Glomerular visceral epithelial cell (primary cell): Measurements from ENCODE around the gene NOS3.

Source experiments
- DNase-seq: peaks from one replicate; pipeline ENCODE4 v3.0.0-alpha.2; 2016; ENCODE audit errors: extremely low spot score

NOS3 gene

DNA sequence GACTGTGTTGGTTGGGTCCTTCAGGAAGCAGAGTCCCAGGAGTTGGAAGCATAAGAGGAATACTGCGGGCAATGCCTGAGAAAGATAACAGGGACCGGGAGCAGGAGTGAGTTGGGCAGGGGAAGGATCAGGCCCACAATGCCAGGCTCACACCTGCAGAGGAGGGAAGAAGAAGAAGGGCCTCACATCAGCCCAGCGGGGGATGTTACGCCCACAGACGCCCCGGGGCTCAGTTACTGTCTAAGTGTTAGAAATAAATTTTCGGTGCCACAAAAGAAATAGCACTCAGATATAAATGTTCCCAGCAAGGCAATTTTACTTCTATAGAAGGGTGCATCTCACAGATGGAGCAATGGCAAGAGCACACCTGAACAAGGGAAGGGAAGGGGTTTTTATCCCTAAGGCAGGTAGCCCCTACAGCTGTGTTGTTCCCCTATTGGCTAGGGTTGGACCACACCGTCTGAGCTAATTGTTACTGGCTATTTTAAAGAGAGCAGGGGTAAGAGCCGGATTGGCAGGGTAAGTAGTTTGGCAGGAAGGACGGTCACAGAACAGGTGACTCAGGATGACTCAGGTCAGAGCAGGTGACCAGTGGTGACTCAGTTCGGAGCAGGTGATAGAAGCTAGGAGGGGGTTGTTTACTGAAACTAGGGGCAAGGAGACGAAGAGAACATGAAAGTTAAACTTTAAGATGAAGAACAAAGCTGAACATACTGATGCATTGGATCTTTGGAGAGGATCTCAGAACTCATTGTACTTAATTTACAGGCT is at the start of gene NOS3:
NOS3 (plus strand) TSS at position 602 of the 771 bp plus-strand sequence. CDS start 2,787 bp downstream, outside the sequence.
- no peak for DNase-seq

DNA sequence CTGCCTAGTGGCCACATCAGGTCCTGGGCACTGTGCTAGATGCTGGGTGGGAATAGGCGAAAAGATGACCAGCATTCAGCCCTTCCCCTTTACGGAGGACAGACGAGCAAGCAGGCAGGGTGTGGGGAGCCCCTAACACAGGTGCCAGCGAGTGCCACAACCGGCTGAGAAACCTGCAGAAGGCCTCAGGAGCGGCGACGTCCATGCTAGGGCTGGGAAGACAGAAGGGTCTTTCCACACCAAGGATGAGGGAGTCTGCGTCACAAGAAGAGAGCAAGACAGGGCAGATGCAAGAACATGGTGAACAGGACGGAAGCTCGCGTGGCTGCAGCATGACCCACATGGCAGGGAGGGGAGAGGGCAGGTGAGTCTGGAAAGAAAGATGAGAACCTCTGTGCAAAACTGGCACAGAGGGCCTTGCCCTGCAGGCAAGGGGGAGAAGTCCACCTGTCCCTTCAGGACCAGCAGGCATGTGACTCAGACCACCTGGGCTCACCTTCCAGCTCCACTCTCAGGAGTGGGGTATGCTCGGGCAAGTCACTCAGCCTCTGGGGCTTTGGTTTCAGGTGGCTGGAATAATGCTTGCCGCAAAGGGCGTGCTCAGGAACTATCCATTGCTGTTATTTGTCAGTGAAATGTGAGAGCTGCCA is 49.3 kb upstream of the NOS3 start:
- DNase-seq, result no peak

GRCh38 chr7:150942001-150942590 is 48.7 kb upstream of the NOS3 start:
- DNase-seq, result no peak

GRCh38 chr7:150942591-150943452 is 48.0 kb upstream of the NOS3 start:
- no peak for DNase-seq

DNA sequence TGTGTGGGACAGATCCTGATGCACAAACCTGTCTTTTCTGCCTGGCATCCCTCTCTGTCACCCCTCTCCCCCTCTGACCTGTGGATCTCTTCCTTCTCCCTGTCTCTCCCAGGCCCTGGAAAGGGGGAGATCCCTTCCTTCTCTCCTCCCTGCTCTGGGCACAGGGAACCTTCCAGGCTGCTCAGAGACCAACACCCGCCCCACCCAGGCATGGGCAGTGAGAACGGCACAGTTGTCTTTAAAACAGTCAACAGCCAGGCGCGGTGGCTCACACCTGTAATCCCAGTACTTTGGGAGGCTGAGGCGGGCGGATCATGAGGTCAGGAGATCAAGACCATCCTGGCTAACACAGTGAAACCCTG is 47.4 kb upstream of the NOS3 start:
- DNase-seq, result no peak

GRCh38 chr7:150944066-150945042 is 46.5 kb upstream of the NOS3 start:
- no peak for DNase-seq

- no peak for DNase-seq
These were observed 45.5 kb upstream of the NOS3 start for GRCh38 chr7:150945171-150945852.

DNA sequence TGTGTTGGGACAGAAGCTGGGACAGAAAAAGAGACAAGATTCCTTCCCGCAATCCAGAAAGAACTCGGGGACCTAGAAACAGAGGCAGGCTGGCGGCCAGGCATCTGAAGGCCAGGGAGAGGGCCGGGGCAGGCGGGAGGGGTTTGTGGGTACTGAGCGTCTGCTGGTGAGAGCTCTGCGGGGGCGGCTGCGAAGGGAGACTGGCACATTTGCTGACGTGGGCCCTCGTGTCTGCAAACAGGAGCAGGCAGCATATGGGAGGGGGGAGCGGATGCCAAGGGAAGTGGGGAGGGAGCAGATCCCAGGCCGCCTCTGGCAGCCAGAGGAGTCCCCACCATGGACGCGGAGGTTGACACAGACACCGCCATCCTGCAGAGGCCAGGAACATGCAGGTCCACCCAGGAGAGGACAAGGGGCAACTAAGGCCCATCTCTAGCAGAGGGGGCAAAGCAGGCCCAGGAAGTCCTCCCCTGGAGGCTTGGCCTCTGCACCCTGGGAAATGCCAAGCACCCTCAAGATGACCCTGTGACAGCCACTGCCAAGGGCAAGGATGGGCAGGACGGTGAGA is 44.9 kb upstream of the NOS3 start:
- DNase-seq, result no peak

- DNase-seq, result no peak
These were observed 44.2 kb upstream of the NOS3 start for GRCh38 chr7:150946421-150947240.

DNA sequence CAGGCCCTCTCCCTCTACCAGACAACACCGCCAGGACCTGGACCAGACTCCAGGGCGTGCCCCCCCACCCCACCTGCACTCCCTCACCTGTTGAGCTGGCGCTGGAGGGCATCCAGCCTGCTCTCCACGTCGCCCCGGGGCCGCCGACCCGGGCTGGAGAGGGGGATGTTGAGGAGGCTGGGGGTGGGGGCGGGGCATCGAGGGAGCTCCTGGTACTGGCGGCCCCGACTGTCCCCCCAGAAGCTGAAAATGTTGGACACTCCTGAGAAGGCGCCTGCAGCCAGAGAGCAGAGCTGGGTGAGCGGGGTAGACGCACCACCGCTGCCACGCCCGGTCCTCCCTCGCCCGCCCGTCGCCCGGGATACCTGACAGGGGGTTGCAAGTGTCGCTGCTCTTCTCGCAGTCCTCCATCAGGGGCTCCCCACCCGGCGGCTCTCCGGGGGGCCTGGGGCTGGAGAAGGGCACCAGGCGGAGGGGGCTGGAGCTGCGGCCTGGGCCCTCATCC is 43.5 kb upstream of the NOS3 start:
- no peak for DNase-seq

- no peak for DNase-seq
These were observed 42.8 kb upstream of the NOS3 start for GRCh38 chr7:150947761-150948651.

GRCh38 chr7:150948791-150949251 is 42.0 kb upstream of the NOS3 start:
- no peak for DNase-seq

GRCh38 chr7:150949564-150949963 is 41.3 kb upstream of the NOS3 start:
- no peak for DNase-seq

- DNase-seq, result no peak
These were observed 40.8 kb upstream of the NOS3 start for GRCh38 chr7:150949971-150950491.

GRCh38 chr7:150950496-150951180 is 40.2 kb upstream of the NOS3 start:
- no peak for DNase-seq

DNA sequence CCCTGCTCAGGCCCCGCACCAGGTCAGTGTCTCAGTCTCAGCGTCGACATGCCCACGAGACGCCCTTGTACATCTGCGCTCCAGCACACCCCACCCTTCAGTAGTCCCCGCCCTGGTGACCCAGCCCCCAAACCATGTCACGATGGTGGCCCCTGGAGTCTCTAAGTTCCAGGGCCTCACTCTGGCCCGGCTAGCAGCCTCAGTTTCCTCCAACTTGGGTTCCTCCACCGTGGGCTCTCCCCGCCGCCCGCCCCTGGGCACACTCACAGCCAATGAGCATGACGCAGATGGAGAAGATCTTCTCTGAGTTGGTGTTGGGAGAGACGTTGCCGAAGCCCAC is 39.7 kb upstream of the NOS3 start:
- DNase-seq, result no peak

- no peak for DNase-seq
These were observed 39.3 kb upstream of the NOS3 start for GRCh38 chr7:150951521-150951920.
